WI38 (cell line): ENCODE data around the gene LRMDA.

ENCODE experiments used
- H3K4me3 ChIP-seq: 2 replicates; pipeline ENCODE4 v1.5.1; 2011; ENCODE audit warnings: low read depth, mild to moderate bottlenecking, control low read depth, low read length
- TF ChIP-seq, protein P1 (sequence below): IDR thresholded peaks from 2 replicates; pipeline ENCODE4 v1.5.1; 2012; ENCODE audit warnings: low read depth, mild to moderate bottlenecking, control low read depth, low read length

LRMDA gene

DNA sequence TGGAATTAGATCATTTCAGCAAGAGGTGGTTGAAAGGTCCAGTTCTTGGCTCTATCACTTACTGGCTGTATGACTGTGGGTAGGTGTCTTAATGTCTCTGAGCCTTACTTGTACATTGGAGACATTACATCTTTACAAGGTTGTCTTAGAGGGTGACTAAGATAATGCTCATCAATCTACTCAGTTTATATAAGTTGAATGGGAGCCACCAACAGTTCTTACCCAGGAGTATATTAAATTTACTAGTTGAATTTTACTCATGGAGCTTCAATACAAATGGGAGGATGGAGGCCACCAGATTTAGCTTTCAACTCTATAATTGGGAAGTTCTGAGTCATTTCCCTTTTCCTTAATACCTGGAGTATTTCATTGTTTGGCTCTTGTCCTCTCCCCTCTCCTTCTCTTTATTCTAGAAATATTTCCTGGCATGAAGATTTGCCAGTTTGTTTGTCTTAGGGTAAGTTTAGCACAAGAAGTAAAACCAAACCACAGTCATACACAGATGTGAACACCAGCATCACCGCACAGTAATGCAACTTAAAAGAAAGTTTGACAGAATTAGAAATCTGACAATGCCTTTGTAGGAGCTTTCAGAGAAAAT is 222.8 kb downstream of the LRMDA start:
- TF ChIP-seq, protein P1, sequence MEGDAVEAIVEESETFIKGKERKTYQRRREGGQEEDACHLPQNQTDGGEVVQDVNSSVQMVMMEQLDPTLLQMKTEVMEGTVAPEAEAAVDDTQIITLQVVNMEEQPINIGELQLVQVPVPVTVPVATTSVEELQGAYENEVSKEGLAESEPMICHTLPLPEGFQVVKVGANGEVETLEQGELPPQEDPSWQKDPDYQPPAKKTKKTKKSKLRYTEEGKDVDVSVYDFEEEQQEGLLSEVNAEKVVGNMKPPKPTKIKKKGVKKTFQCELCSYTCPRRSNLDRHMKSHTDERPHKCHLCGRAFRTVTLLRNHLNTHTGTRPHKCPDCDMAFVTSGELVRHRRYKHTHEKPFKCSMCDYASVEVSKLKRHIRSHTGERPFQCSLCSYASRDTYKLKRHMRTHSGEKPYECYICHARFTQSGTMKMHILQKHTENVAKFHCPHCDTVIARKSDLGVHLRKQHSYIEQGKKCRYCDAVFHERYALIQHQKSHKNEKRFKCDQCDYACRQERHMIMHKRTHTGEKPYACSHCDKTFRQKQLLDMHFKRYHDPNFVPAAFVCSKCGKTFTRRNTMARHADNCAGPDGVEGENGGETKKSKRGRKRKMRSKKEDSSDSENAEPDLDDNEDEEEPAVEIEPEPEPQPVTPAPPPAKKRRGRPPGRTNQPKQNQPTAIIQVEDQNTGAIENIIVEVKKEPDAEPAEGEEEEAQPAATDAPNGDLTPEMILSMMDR: no peak
- H3K4me3 ChIP-seq: no peak overlapping the region

DNA sequence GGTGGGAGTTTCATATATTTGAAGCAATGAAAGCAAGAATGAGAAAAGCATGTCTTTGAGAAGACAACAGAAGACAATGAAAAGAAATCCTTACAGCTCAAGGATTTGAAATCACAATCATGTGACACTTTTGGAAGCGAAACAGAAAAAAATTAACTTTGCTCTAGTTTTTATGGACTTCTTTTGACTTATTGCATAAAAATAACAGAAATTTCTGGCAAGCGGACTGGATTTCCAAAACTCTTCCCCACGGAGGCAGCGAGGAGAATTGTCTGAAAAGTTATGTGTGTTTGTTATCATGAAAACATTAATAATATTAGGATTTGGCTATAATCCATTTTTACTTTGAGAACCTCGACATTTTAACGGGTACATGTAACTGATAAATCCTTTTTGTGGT is 223.3 kb downstream of the LRMDA start:
- TF ChIP-seq, protein P1: no peak
- no peak overlapping the region for H3K4me3 ChIP-seq

DNA sequence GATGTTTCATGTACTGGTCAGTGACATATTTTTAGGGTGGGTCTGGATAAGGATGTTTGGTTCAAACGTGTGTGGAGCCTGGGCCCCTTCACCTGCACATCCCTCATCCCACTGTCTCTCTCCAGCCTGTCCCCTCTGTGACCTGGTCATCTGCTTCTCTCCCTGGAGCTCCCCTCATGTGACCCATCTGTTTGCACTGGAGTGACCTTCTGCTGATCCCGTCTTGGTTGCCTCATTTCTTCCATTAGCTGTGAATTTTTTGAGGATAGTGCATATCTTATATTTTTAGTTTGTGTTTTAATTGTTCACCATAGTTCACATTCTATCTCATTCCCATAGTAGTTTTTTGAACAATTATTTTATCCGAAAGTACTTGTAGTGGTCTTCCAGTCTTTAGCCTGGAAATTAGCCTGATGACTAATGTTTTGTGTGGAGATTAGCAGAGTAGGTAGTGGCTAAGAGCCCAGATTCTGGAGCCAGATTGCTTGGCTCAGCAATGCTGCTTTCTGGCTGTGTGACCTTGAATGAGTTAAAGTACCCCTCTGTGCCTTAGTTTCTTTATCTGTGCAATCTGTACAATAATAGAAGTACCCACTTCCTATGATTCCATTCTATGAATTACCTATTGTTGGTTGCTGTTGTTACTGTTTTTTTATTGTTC is 224.5 kb downstream of the LRMDA start:
- no peak overlapping the region for H3K4me3 ChIP-seq
- TF ChIP-seq, protein P1: no peak

DNA sequence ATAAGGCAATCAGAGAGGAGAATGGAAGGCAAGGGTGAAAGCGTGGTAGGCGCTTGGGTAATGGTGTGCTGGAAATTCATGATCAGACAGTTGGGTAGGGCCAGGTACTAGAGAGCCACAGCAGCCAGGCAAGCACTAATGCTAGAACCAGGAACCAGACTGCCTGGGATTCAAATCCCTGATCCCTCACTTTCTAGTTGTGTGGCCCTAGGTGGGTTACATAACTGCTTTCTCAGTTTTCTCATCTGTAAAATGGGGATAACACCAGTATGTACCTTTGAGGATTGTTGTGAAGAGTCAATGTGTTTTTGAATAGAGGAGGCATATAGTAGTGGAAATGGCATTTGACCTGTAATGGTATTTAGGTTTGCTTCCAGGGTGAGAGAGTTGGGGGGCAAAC is 225.9 kb downstream of the LRMDA start:
- no peak overlapping the region for H3K4me3 ChIP-seq
- TF ChIP-seq, protein P1: no peak

DNA sequence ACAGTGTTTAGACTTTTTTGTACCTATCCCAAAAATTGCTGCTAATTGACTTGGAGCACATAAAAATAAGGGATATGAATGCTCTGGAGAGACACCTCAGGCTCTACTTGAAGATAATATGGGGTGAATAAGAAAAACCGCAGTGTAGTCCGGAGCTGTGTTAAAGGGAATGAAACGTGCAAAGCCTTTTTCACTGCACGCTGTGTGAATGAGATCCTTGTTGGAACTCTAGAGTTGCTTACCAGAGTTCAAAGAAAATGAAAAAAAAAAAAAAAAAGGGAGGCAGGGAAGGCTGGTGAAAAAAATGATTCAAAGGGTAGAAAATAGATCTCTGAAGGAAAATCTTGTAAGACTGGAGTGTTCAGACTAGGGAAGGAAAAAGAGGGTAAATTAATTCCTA is 226.6 kb downstream of the LRMDA start:
- TF ChIP-seq, protein P1: no peak
- H3K4me3 ChIP-seq: no peak overlapping the region

DNA sequence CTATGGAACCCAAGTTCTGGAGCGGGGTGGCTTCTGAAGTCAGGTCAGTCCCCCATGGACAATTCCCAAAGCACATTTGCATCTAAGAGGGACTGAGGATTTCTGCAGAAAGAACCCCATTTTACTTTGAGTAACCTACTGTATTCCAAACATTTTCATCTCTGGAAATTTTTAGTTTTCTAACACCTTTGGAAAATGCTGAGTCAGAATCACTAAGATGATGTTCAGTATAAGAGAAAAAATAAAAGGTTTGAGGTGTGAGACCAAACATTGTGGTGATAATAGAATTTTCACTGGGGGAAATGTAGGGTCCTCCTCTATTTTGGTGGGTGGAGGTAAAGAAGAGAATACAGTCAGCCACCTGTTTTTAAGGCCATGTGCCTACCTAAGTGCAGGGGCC is 227.1 kb downstream of the LRMDA start:
- TF ChIP-seq, protein P1: no peak

DNA sequence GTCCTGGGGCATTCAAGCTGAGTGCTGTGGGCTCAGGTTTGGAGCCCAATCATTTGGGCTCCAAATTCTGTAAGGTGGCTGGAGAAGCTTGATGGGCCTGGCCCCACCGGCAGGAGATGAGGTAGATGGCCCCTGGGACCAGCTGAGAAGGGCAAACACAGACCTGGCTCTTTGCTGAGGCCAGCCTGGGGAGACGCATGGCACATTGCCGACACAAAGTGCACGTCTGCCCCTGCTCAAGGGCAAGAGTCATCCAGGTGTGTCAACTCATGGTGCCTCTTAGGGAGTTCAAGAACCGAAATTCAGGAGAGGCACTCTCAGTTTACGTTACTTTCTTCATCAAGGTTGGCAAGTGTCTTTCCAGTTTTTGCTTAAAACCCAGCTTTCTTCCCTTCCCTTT is 227.5 kb downstream of the LRMDA start:
- TF ChIP-seq, protein P1: no peak
- no peak overlapping the region for H3K4me3 ChIP-seq

More for the DNA sequence above, 227.1 kb downstream of the LRMDA start:
- no peak overlapping the region for H3K4me3 ChIP-seq
